RWPE1 (cell line): Measurements from ENCODE around the gene OGFOD3.
"Not testable (repeated sequence)": the region's sequence is repeated elsewhere in the genome, so short reads cannot be mapped to it uniquely, and the experiment has no call there.

Source experiments
- CTCF ChIA-PET: fragments of 350-600 bp; sonication (Branson Sonifier 250); formaldehyde crosslinking; extraction: SDS; loops from one replicate; lab custom pipeline; 2021; lab: Yijun Ruan, JAX
- POLR2A ChIA-PET: fragments of 400-600 bp; formaldehyde crosslinking; extraction: SDS; loops from one replicate; lab custom pipeline; 2020; ENCODE audit warnings: antibody characterized with exemption; ENCODE audit not compliant: low non-redundant PET; lab: Yijun Ruan, JAX
- DNase-seq: peaks from one replicate; pipeline ENCODE4 v3.0.0; 2012; ENCODE audit warnings: low spot score
- H3K27ac ChIP-seq: fragments of 450-650 bp; 2 replicates; pipeline ENCODE4 v1.5.1; 2017
- TF ChIP-seq, protein P1 (sequence below): fragments of 450-650 bp; conservative IDR thresholded peaks from 2 replicates; pipeline ENCODE4 v1.5.1; 2017; ENCODE audit warnings: low read depth, mild to moderate bottlenecking

OGFOD3 gene

DNA sequence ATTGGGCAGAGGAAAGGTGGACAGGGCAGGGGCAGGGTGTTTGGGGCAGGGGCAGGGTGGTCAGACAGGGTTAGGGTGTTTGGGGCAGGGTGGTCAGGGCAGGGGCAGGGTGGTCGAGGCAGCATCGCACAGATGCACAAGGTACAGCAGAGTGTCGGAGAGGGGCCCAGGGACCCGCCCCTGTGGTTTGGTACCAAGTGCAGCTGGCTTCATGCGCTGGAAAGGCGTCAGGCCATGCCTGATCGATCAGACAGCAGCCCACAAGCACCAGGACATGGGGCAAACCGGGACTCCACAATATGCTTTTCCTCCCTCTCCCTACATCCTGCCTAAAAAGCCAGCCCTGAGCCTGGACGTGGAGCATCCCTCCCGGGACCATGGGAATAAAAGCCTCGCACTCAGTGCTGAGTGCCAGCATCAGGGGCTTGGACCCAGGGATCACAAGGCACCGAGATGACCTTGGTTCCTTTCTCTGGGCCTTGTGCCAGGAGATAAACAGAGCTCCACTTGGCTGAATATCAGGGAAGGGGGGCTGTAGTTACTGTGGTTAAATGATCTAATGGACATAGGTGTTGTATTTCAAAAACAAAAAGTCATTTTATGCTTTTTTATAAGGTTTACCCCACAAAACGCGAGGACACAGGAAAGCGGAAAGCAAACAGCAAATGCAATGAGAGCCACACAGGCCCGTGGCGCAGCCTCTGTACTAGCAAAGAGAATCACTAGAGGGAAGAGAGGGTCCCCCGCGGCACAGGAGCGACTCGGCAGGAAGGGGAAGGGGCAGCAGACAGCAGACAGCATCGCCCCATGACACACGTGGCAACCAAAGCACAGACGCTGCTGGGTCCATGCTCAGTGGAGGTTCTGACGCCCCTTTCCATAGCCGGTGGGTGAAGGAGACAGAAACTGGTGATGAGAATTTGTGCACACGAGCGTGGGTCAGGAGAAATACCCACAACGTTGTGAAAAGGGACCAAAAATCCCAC is 5.6 kb downstream of the OGFOD3 start:
- CTCF ChIA-PET, result interaction anchor here (0.6 to 0.7 kb wide), 2 partner anchors 74 to 141 kb away, joined by 3 read pairs; no protein-coding TSS in a partner anchor
- TF ChIP-seq, protein P1, sequence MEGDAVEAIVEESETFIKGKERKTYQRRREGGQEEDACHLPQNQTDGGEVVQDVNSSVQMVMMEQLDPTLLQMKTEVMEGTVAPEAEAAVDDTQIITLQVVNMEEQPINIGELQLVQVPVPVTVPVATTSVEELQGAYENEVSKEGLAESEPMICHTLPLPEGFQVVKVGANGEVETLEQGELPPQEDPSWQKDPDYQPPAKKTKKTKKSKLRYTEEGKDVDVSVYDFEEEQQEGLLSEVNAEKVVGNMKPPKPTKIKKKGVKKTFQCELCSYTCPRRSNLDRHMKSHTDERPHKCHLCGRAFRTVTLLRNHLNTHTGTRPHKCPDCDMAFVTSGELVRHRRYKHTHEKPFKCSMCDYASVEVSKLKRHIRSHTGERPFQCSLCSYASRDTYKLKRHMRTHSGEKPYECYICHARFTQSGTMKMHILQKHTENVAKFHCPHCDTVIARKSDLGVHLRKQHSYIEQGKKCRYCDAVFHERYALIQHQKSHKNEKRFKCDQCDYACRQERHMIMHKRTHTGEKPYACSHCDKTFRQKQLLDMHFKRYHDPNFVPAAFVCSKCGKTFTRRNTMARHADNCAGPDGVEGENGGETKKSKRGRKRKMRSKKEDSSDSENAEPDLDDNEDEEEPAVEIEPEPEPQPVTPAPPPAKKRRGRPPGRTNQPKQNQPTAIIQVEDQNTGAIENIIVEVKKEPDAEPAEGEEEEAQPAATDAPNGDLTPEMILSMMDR, result no peak
- no peak for DNase-seq
- POLR2A ChIA-PET, result interaction anchor here (0.5 kb wide), 1 partner anchor 60 kb away, joined by 6 read pairs; no protein-coding TSS in a partner anchor
- H3K27ac ChIP-seq, result no peak overlapping the region

DNA sequence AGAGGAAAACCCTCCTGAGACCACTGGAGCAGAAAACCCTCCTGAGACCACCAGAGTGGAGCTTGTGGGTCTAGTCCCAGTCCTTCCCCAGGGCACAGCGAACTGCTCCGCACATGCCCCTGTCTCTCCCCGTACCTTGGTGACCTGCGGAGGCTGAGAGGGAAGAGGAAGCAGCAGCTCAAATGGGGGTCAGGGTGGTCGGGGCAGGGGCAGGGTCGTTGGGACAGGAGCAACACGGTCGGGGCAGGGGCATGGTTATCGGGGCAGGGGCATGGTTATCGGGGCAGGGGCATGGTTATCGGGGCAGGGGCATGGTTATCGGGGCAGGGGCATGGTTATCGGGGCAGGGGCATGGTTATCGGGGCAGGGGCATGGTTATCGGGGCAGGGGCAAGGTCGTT is 6.3 kb downstream of the OGFOD3 start:
- DNase-seq, POLR2A ChIA-PET, H3K27ac ChIP-seq: not testable (repeated sequence)
- CTCF ChIA-PET, result interaction anchor here (0.6 kb wide), 1 partner anchor 73 kb away, joined by 3 read pairs; no protein-coding TSS in a partner anchor

DNA sequence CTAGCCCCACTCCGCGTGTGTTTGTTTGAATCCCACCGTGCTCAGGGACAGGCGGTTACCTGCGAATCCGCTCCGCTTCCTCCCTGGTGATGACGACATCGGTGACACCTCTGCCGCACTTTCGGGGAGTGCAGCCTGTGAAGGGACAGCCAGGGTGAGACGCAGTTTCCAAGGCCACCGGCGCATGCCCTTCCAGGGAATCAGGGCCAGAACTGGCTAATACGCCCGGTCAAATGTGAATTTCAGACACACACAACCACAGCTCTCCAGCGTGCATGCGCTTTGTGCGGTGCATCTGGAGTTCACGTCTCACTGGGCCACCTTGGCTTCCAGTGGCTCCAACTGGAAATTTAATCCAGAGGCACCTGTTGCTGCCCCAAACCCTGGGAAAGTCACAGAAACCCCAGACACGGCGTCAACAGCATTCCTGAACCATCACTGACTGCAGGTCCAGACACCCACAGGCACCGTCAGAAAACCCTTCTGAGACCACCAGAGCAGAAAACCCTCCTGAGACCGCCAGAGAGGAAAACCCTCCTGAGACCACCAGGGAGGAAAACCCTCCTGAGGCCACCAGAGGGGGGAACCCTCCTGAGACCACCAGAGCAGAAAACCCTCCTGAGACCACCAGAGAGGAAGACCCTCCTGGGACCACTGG is 6.9 kb downstream of the OGFOD3 start:
- TF ChIP-seq, protein P1, result no peak
- POLR2A ChIA-PET, result no interaction called here
- CTCF ChIA-PET, result no interaction called here
- DNase-seq, result no peak
- no peak overlapping the region; the same call in 1 of the 2 replicates for H3K27ac ChIP-seq

DNA sequence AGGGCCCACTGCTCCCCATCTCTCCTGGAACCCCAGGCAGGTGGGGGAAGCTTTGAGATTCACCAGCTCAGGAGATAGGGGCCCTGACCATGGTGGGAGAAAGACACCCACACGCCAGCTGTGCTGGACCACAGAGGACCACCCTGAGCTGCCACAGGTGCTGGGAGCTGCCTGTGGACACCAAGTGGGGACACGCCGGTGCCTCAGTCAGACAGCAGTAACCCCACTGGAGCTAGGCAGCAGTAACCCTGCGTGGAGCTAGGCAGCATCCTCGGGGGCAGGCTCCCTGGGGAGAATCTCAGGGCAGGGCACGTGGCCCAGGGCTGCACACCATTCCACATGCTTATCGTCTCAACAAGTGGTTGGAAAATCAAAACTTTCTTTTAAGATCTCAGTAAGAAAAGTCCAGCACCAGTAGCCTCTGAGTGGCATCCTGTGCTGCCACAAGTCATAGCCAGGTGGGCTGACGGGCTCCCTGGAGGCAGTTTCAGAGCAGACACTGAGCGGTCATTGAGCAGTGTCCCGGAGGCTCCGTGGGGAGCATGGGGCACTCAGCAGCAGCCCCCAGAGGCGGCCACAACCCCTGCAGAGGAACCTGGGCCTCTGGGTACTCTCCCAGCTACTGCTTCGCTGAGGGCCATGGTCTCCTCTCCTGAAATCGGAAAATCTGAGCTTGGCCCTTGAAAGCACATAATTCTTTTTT is 8.2 kb downstream of the OGFOD3 start:
- CTCF ChIA-PET, result interaction anchor here (0.6 to 0.7 kb wide), 2 partner anchors 17 to 377 kb away, joined by 3 read pairs; no protein-coding TSS in a partner anchor
- POLR2A ChIA-PET, result interaction anchor here (0.6 kb wide), 1 partner anchor 61 kb away, joined by 3 read pairs; no protein-coding TSS in a partner anchor
- H3K27ac ChIP-seq, result peak overlapping the region; percentile 7
- TF ChIP-seq, protein P1, result no peak
- DNase-seq, result no peak

DNA sequence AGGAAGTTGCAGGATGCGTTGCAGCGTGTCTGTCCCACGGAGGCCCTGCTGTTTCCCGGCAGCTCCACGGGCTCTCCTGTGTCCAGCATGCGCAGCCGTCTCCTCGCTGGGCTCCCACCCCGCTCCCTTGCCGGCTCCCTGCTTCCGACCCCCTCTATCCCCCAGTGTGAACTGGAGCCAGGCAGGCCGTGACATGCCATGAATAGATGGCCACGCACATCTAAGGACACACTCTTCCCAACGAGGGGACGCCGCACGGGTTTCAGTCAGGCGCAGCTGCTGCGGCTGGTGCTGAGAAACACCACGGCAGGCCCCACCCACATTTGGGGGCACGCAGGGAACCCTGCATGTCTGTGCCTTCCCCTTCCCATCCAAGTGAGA is 9.5 kb downstream of the OGFOD3 start:
- CTCF ChIA-PET, result interaction anchor here (0.7 kb wide), 1 partner anchor 19 kb away, joined by 4 read pairs; no protein-coding TSS in a partner anchor
- POLR2A ChIA-PET, result no interaction called here
- TF ChIP-seq, protein P1, result no peak
- H3K27ac ChIP-seq, result no peak overlapping the region
- no peak for DNase-seq

DNA sequence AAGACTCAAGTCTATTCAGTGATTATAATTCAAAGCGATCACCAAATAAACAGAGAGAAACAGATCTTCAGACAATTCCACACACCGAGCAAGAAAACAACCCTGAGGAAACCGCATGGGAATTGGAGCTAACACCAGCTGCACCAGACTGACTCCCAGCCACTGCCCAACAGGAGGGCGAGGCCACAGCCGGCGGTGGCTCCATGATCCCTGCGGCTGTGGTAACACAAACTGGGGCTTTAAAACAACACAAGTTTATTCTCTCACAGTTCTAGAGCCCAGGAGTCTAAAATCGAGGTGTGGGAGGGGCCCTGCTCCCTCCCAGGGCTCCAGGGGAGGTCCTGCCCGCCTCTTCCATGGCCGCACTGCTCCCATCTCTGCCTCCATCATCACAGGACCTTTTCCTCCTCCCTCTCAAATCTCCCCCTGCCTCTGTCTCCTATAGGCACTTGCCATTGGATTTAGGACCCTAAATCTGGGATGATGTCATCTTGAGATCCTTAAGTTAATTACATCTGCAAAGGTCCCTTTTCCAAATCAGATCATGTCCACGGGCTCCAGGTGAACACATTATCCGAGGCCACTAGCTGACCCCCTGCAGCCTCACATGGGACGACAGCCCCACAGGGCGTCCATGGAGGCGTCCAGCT is 10.0 kb downstream of the OGFOD3 start:
- DNase-seq, result no peak
- TF ChIP-seq, protein P1, result no peak
- H3K27ac ChIP-seq, result no peak overlapping the region
- ChIA-PET CTCF (no interaction called here), POLR2A (no interaction called here)
